GM18909 (cell line): Measurements from ENCODE around the gene THNSL1.
"Not testable (repeated sequence)": the region's sequence is repeated elsewhere in the genome, so short reads cannot be mapped to it uniquely, and the experiment has no call there.

ENCODE experiments used
- ATAC-seq: cut with Tn5 transposase; IDR thresholded peaks from one replicate; pipeline ENCODE4 v1.9.1; 2021; ENCODE audit warnings: mild to moderate bottlenecking; ENCODE audit not compliant: unreplicated experiment, poor library complexity

The THNSL1 gene

DNA sequence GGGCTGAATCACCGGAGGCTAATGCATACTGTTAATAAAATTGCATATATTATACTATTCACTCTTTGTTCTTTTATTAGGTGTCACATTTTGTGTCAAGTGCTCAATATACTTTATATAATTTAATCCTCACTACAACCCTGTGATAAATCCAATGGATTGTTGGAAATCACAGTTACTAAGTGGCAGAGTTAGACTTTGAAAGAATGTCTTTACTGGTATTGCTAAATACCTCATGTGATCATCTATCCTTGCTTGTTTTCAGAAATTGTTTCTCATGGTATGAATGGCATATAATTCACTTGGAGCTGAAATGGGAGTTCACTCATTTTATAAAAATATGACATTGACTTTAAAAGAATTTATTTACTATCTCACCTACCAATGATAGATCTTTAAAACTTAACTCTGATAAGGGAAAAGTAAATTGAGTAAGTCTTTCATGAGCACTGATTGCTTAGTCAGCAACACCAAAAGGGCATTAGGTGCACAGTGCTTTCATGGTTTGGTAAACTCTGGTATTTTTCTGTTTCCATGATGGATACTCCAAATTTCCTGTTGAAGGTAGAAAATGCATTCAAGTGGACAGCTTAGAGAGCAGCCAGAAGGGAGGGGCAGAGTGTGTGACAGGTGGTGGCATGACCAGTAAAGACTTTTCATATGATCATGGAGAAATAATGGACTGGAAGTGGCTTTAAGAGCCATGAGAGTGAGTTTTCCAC is 23.0 kb upstream of the THNSL1 start:
- no peak for ATAC-seq

DNA sequence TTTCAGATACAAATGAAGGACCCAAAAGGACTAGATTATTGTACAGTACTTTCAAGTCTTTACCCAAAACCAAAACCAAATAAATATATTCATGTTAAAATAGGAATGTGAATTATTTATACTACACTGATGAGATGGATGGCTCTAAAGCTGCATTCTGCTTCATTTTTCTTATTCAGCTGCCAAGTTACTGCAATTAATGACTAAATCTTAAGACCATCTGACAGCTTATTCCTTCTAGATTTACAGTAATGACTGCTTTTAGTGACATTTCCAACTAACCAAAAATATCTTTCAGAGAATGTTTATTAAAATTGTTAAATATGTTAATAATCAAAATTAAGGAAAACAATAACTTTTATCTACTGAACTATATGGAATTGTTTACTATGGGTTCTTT is 21.3 kb upstream of the THNSL1 start:
- ATAC-seq: no peak

DNA sequence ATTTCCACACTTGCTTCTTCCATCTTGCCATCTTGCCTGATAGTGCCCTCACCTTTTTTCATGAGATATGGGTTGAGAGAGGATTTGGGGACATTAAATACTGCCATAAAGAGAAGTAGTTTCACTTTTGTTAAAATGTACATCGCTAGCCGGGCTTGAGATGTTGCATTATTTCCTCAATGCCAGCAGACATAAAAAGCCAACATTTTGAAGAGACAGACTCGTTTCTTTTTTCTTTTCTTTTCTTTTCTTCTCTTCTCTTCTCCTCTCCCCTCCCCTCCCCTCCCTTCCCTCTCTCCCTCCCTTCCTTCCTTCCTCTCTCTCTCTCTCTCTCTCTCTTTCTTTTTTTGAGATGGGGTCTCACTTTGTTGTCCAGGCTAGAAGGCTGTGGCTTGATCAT is 18.4 kb upstream of the THNSL1 start:
- ATAC-seq: no peak

DNA sequence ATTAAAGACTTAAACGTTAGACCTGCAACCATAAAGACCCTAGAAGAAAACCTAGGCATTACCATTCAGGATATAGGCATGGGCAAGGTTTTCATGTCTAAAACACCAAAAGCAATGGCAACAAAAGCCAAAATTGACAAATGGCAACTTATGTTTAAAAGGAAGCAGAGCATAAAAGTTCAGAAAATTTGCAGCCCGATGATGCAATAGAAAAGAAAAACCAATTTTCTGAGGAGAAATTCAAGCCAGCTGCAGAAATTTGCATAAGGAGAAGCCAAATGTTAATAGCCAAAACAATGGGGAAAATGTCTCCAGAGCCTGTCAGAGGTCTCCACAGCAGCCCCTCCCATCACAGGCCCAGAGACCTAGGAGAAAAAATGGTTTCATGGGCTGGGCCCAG is 4.8 kb upstream of the THNSL1 start:
- ATAC-seq: not testable (repeated sequence)

DNA sequence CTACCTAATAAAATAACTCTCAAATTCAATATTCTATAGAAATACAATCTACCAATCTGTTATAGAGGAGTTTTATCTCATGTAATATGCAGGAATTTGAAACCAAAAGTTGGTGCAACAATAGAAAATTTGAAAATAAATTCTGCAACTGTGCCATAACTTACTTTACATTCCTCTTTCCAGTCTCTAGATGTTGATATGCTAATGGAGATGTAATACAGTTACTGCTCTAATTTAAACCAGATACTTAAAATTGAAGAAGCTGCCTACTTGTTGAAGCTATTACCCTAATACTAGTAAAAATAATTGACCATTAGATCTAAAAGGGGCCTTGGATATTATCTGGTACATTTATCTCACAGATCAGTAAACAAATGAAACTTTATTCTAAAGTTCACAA is 1.8 kb upstream of the THNSL1 start:
- ATAC-seq: no peak

DNA sequence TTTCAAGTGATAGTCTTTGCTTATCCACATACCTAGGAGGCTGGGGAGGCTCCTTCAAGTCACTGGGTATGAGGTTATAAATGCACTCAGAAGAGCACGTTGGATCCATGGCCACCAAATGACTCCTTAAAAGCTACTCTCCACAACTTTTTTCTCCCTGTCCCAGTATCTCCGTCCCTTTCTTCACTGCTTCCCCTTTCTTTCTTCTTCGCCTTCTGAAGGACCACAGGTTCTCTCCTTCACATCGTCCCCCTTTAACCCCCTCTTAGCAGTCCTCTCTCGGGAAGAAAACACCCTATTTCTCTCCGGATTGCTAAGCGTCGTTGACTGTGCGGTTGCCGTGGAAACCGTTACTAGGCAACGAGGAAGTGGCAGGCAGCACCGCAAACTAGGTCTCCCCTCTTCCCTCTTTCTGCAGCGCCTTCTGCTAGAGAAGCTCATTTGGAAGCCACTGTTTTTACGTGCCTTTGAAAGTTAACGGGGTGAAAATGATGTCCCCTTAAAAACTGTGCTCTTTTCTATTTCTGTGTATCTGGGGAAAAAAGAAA is 510 bp upstream of the THNSL1 start, which contains the start of gene ENKUR:
TSS of gene ENKUR (minus strand) at position 331 of the 548 bp plus-strand sequence. CDS start at position 109, 222 bp downstream.
- peak; percentile 75 for ATAC-seq

DNA sequence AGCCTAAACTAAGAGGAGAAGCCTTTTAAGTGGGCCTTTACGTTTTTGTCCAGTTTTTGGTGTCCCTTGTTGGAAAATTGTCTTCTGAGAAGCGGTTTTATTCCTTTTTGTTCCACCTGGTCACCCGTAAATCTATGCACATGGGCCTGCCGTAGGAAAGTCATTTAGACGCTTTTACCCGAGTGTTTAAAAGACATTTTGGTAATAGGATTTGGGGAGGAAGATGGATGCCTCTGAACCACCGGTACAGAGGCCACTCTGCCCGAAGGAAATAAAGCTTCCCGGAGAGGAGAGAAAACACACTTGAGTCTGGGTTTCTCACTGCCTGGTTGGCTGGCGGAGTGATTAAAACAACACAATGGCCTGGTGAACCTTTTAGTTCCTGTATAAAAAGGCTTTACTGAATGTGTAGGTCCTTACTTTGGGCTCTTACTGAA is 760 bp downstream of the THNSL1 start:
- peak; percentile 0 for ATAC-seq

DNA sequence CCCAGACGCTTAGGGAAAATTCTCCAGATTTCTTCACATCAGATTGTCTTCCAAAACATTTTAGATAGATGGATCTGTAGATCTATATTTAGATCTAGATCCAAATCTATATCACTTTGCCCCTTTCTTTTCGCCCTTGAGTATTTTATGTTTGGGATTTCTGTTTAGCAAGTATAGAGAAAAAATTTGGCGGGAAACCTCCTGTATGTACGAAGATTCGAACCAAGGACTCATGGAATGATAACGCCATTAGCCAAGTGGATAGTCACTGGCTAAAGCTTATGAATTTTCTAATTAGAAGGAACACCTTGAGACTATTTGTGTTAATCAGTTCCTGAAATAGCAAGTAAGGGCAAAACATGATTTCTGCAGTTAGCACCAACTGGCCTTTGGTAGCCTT is 1.2 kb downstream of the THNSL1 start:
- no peak for ATAC-seq

DNA sequence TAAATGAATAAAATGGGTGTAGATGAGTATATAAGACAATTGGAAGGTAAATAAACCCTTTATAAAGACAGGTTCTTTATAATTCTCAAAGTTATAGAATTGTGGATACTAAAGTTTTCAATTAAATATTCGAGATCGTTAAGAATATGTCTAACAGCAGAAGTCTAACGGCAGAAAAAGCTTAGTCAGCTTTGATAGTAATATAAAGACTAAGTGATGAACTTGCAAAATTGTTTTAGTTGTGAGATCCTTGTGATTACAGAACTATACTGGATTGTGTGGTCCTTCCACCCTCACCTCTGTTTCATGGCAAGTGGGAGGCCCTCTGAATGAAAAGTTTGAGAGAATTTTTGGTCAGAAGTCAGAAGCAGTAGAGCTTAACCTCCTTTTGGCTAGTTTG is 2.3 kb downstream of the THNSL1 start:
- ATAC-seq: no peak

DNA sequence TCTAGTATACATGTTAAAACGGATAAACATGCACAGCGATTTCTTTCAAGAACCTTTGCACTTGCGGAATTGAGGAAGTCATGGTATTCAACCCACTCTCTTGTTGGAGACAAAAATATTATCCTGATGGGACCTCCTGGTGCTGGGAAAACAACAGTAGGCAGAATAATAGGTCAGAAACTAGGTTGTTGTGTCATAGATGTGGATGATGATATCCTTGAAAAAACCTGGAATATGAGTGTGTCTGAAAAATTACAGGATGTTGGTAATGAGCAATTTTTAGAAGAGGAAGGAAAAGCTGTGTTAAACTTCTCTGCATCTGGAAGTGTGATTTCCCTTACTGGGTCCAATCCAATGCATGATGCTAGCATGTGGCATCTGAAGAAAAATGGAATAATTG is 6.9 kb downstream of the THNSL1 start:
- no peak for ATAC-seq

DNA sequence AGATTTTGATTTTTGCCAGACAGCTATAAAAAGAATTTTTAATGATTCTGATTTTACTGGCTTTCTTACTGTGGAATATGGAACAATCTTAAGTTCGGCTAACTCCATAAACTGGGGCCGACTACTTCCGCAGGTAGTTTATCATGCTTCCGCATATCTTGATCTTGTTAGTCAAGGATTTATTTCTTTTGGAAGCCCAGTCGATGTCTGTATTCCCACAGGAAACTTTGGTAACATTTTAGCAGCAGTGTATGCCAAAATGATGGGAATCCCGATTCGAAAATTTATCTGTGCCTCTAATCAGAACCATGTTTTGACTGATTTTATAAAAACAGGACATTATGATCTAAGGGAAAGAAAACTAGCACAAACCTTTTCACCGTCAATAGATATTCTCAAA is 8.1 kb downstream of the THNSL1 start:
- ATAC-seq: no peak

DNA sequence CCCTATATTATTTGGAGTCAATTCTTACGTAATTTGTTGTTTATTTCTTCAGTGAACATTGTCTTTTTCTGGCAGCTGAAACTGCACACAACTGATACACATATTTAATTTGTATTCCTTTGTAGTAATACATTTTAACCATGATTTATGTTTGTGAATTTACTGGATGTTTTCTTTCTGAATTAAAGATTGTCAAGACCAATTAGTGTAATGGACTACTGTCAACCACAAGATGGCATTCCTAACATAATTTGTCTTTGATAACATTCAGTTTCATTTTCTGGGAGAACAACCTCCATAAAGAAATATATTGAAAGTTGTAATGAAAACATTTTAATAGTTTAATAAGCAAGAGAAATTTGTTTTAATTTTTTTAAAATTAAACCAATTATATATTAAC is 10.1 kb downstream of the THNSL1 start:
- no peak for ATAC-seq

DNA sequence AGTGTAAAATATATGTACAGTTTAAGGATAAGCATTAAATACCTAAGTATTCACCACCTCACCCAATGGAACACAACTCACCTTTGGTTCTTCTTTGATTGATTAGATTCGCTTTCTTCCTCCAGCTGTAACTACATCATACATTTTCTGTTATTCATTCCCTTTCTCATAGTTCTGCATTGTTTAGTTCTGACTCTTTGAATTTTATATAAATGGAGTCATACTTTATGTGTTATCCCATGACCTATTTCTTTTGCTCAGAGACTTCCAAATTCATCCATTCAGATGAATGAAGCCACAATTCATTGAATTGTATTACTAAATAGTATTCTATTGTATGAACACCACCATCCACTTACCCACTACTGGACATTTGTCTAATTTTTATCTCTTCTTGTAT is 12.3 kb downstream of the THNSL1 start:
- ATAC-seq: no peak

DNA sequence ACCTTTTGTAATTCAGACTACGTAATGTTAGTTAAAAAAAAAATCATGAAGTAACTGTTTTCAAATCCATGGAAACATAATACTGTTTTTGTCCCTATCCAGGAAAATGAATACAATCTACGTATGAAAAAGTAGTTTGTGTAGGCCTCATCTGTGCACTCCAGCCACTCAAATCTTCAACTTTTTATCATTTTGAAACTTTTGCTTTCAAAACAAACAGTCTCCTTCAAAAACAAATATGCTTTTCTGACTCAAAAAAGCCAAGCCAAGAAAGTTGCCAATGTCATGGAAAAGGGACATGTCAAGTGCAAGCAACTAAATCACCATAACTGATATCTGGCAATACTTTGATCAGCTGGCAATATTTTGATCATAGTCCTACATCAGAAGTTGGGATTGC is 13.1 kb downstream of the THNSL1 start:
- ATAC-seq: no peak

DNA sequence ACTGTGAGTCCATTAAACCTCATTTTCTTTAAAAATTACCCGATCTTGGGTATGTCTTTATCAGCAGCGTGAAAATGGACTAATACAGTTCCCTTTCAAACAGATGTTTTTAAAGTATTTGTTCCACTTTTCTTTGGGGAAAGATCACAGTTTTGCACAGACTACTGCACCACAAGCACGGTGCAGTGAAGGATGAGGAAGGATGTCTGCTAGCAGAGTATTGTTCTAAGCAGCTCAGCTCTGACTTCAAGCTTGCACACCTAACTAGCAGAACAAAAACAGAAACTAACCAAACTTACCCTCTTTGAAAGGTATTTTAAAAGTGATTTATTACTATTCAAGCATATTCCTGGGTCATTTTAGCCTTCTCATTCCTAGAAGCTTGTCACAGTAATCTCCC is 20.0 kb downstream of the THNSL1 start:
- peak; percentile 69 for ATAC-seq

DNA sequence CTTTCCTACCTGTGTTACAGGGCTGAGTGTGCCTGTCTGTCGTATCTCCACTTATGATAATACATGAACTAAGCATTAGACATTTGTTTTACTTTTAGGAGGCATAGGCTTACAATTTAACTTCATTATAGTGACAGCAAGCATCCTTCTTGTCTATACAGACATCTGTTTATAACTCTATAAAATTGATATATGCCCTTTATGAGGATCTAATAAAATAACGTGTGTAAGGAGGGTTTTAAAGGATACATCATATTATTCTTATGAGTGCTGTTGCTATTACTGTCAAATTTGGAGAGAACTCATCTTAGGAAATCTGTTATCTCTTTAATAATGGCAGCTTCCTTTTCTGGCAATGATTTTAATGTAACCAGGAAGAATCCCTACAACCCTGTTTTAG is 21.9 kb downstream of the THNSL1 start:
- no peak for ATAC-seq

DNA sequence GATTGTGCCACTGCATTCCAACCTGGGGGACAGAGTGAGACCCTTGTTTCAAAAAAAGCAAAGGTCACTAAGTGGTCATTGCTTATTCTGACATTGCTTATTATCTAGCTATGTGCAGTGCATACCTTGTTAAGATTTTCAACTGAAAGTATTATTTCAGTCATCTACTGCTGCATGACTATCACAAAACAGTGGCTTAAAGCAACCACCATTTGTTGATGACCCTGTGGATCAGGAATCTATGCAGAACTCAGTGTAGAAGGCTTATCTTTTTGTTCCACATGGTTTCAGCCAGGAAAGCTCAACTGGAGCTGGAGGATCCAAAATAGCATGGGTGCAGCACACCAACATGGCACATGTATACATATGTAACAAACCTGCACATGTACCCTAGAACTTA is 23.1 kb downstream of the THNSL1 start:
- ATAC-seq: no peak

DNA sequence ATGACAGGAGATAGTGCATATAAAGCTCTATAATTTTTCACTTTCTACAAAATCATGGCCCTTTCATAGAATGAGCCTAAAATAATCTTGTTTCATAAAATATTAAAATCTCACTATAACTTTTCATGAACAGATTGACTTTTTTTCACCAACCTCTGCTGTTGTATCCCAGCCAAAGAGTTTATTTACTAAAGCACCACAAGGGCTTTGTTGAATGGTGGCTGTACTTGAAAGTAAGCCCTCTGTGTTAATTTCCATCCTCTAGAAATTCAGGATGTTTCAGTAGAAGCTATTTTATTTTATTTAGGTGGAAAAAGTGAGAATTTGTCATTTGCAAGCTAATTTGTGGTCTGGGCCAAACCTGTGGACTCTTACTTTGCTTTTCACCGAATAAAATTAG is 30.2 kb downstream of the THNSL1 start:
- ATAC-seq: no peak

DNA sequence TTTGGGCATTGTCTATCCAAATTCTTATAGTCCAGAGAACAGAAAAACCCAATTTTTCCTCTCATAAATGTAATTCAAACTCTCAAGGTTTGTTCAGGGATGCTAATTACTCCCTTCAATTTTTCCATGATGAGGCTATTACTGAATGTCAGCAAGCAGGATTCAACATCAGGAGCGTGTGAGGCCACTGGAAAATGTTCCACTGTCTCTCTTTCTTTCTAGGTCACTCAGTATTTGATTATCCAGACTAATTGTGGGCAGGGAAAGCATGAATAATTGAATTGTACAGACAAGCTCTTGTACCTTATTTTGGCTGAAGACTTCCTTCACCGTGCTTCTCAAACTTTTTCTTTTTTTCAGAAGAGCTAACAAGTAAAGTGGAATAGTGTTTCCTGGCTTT is 30.7 kb downstream of the THNSL1 start:
- no peak for ATAC-seq

DNA sequence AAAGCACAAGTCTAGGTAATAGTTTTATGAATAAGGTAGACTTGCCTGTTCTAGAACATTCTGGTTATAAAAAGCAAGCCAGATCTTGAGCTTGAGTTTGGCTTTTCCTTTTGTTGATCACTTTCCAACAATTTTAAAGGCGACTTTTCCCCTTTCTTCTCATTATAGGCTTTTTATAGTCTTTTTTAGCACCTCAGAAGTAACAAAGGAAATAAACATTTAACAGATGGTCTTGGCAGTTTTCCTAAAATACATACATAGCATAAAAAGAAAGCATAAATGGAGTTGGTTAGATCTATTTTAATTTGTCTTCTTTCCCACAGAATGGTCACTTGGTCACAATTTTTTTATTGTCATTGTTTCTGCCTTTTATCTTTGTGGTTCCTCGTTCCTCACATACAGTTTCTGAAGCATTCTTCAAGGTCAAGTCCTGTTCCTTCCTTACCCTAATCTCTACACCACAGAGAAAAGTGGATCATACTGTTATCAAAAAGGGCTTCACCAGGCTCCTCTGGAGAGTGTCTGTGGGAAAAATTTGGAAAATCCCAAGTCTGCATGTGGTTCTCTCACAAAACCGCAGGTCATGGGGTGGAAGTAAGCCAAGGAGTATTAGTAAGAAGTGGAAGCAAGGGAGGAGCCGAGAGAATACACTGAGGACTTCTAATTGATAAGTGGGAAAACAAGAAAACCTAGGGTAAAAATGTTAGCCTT is 31.3 kb downstream of the THNSL1 start:
- no peak for ATAC-seq

DNA sequence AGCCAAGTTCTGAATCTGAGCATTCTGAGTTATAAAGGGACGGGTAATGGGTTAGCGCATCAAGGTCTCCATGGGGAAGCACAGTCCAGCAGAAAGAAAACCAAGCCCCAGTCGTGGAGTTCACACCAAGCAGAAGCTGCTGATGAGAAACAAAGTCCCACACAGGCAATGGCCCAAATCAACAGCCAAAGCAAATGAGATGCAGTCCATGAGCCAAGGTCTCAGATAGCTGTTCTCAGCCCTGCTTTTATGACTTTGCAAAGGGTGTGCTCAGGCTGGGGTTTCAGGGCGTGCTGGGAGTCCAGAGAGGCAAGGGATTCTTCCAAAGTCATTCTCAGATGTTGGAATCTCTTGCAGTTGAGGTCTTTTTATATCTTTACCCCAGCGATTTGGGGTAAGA is 32.0 kb downstream of the THNSL1 start:
- no peak for ATAC-seq

DNA sequence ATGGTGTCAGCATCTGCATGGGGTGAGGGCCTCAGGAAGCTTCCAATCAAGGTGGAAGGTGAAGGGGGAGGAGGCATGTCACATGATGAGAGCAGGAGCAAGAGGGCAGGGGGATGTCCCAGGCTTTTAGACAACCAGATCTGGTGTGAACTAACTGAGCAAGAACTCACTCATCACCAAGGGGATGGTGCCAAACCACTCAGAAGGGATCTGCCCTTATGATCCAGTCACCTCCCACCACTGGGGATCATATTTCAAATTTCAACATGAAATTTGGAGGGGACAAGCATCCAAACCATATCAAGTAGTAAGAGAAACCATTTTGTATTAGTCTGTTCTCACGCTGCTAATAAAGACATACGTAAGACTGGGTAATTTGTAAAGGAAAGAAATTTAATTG is 33.6 kb downstream of the THNSL1 start:
- no peak for ATAC-seq
